Chondrocyte (in vitro differentiated cells): ENCODE results near the gene GAK. TPM values are rescaled to one million over a fixed set of nuclear protein-coding genes. Genes with fewer than 3 reads are reported as not detected.

Experiments
- DNase-seq: peaks from one replicate; pipeline ENCODE4 v3.0.0; 2021; ENCODE audit warnings: mixed read lengths, low spot score
- H3K27ac Mint-ChIP-seq: one replicate; pipeline ENCODE4 v1.8.0; 2021; ENCODE audit warnings: mild to moderate bottlenecking, moderate library complexity, mixed read lengths; ENCODE audit not compliant: unreplicated experiment
- H3K27me3 Mint-ChIP-seq: 2 replicates; pipeline ENCODE4 v1.8.0; 2021; ENCODE audit warnings: low read depth, mixed read lengths
- H3K36me3 Mint-ChIP-seq: 2 replicates; pipeline ENCODE4 v1.8.0; 2021; ENCODE audit warnings: low read depth, mixed read lengths
- H3K4me1 Mint-ChIP-seq: 2 replicates; pipeline ENCODE4 v1.8.0; 2021; ENCODE audit warnings: low read depth, mild to moderate bottlenecking, mixed read lengths
- H3K4me3 Mint-ChIP-seq: one replicate; pipeline ENCODE4 v1.8.0; 2021; ENCODE audit warnings: mild to moderate bottlenecking, moderate library complexity, mixed read lengths; ENCODE audit not compliant: unreplicated experiment
- H3K9me3 Mint-ChIP-seq: 2 replicates; pipeline ENCODE4 v1.8.0; 2021; ENCODE audit warnings: low read depth, mixed read lengths
- total RNA-seq: library from RNA; stranded (reverse); gene quantifications from 3 replicates; pipeline ENCODE4 v1.2.1, GENCODE V29; 2021
- TF ChIP-seq, protein P1 (sequence below): fragments of 200-600 bp; sonication (generic); IDR thresholded peaks from 2 replicates; pipeline ENCODE4 v1.5.0; 2021; ENCODE audit warnings: antibody characterized with exemption, mild to moderate bottlenecking, moderate library complexity

GAK gene
- total RNA-seq, 1 donor from 2014 or later = 61.4 TPM

- H3K4me1 Mint-ChIP-seq = no peaks in the 10 kb centered on the region
- no peaks in the 10 kb centered on the region for H3K9me3 Mint-ChIP-seq
- no peaks in the 10 kb centered on the region for H3K36me3 Mint-ChIP-seq
- H3K27ac Mint-ChIP-seq = no peak overlapping the region
- peaks cover 43% of the 10 kb centered on the region for H3K27me3 Mint-ChIP-seq
- TF ChIP-seq, protein P1, sequence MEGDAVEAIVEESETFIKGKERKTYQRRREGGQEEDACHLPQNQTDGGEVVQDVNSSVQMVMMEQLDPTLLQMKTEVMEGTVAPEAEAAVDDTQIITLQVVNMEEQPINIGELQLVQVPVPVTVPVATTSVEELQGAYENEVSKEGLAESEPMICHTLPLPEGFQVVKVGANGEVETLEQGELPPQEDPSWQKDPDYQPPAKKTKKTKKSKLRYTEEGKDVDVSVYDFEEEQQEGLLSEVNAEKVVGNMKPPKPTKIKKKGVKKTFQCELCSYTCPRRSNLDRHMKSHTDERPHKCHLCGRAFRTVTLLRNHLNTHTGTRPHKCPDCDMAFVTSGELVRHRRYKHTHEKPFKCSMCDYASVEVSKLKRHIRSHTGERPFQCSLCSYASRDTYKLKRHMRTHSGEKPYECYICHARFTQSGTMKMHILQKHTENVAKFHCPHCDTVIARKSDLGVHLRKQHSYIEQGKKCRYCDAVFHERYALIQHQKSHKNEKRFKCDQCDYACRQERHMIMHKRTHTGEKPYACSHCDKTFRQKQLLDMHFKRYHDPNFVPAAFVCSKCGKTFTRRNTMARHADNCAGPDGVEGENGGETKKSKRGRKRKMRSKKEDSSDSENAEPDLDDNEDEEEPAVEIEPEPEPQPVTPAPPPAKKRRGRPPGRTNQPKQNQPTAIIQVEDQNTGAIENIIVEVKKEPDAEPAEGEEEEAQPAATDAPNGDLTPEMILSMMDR = no peak
- DNase-seq = no peak
- H3K4me3 Mint-ChIP-seq = no peak overlapping the region
Measured at GRCh38 chr4:822361-823175, 109.5 kb downstream of the GAK start.

- Mint-ChIP-seq H3K9me3 (no peaks in the 10 kb centered on the region), H3K4me3 (no peak overlapping the region), H3K4me1 (no peaks in the 10 kb centered on the region), H3K36me3 (no peaks in the 10 kb centered on the region), H3K27me3 (peaks cover 46% of the 10 kb centered on the region), H3K27ac (no peak overlapping the region)
- no peak for DNase-seq
- TF ChIP-seq, protein P1 = no peak
Measured at GRCh38 chr4:821631-822030, 110.5 kb downstream of the GAK start.

GRCh38 chr4:821181-821591 is 110.9 kb downstream of the GAK start:
- Mint-ChIP-seq H3K36me3 (no peaks in the 10 kb centered on the region), H3K4me1 (no peaks in the 10 kb centered on the region), H3K9me3 (no peaks in the 10 kb centered on the region), H3K4me3 (no peak overlapping the region), H3K27ac (no peak overlapping the region), H3K27me3 (peaks cover 47% of the 10 kb centered on the region)
- TF ChIP-seq, protein P1 = no peak
- no peak for DNase-seq

GRCh38 chr4:820230-821172 is 111.6 kb downstream of the GAK start:
- peak; percentile 91 for DNase-seq
- Mint-ChIP-seq H3K27me3 (peaks cover 51% of the 10 kb centered on the region), H3K4me3 (no peak overlapping the region), H3K27ac (no peak overlapping the region), H3K4me1 (no peaks in the 10 kb centered on the region), H3K9me3 (no peaks in the 10 kb centered on the region), H3K36me3 (no peaks in the 10 kb centered on the region)
- TF ChIP-seq, protein P1 = no peak
